Keratinocyte (primary cell): Measurements from ENCODE around the gene RBM42. TPM values are rescaled to one million over a fixed set of nuclear protein-coding genes. Genes with fewer than 3 reads are reported as not detected.

Experiments
- DNase-seq: peaks from one replicate; pipeline ENCODE4 v3.0.0-alpha.2; 2011; ENCODE audit warnings: low read depth, missing footprints, low spot score
- FAIRE-seq: peaks from 2 replicates; lab custom pipeline; 2011; peaks lifted over from hg19 to GRCh38; lab: Jason Lieb, UNC
- H2AFZ ChIP-seq: 2 replicates; pipeline ENCODE4 v1.6.0; 2012; ENCODE audit warnings: low read length, control low read depth, inconsistent platforms; ENCODE audit not compliant: control insufficient read depth
- H3K27ac ChIP-seq: 2 replicates; pipeline ENCODE4 v1.5.1; 2011; ENCODE audit warnings: low read length; ENCODE audit not compliant: control insufficient read depth, insufficient read depth
- H3K27me3 ChIP-seq: 3 replicates; pipeline ENCODE4 v1.6.0; 2011; ENCODE audit warnings: low read length; ENCODE audit not compliant: control insufficient read depth, insufficient read depth; ENCODE audit errors: extremely low read depth
- H3K36me3 ChIP-seq, 2 experiments: 2 replicates in 1 of 2; 3 replicates in 1 of 2; pipeline ENCODE4 v1.5.1; 2011; ENCODE audit warnings: low read length in 2 of 2, mild to moderate bottlenecking in 1 of 2; ENCODE audit not compliant: control insufficient read depth in 2 of 2, insufficient read depth in 2 of 2; ENCODE audit errors: extremely low read depth in 1 of 2
- H3K4me1 ChIP-seq: 3 replicates; pipeline ENCODE4 v1.5.1; 2011; ENCODE audit warnings: low read length; ENCODE audit not compliant: control insufficient read depth, insufficient read depth; ENCODE audit errors: extremely low read depth
- H3K4me2 ChIP-seq: 3 replicates; pipeline ENCODE4 v1.6.0; 2011; ENCODE audit warnings: low read depth, low read length; ENCODE audit not compliant: control insufficient read depth, insufficient read depth; ENCODE audit errors: extremely low read depth
- H3K4me3 ChIP-seq, 3 experiments: fragments of 200-600 bp in 1 of 3; sonication (generic) in 1 of 3; 2 replicates in 2 of 3; 3 replicates in 1 of 3; pipeline ENCODE4 v1.5.1; 2011 to 2016; ENCODE audit warnings: low read length in 3 of 3, mild to moderate bottlenecking in 3 of 3, control low read depth in 2 of 3, inconsistent platforms in 1 of 3, low read depth in 1 of 3, mixed read lengths in 1 of 3, mixed run types in 1 of 3, moderate library complexity in 1 of 3; ENCODE audit not compliant: control insufficient read depth in 2 of 3, insufficient read depth in 2 of 3; ENCODE audit errors: extremely low read depth in 1 of 3
- H3K79me2 ChIP-seq: 2 replicates; pipeline ENCODE4 v1.6.0; 2012; ENCODE audit warnings: low read length; ENCODE audit not compliant: control insufficient read depth, insufficient read depth
- H3K9ac ChIP-seq: 3 replicates; pipeline ENCODE4 v1.6.0; 2011; ENCODE audit warnings: low read length; ENCODE audit not compliant: control insufficient read depth, insufficient read depth; ENCODE audit errors: extremely low read depth
- H3K9me1 ChIP-seq: 3 replicates; pipeline ENCODE4 v1.6.0; 2011; ENCODE audit warnings: low read length; ENCODE audit not compliant: control insufficient read depth, insufficient read depth; ENCODE audit errors: extremely low read depth
- H3K9me3 ChIP-seq: 2 replicates; pipeline ENCODE4 v1.5.1; 2012; ENCODE audit warnings: low read depth, low read length; ENCODE audit not compliant: control insufficient read depth
- H4K20me1 ChIP-seq: 3 replicates; pipeline ENCODE4 v1.6.0; 2011; ENCODE audit warnings: low read length; ENCODE audit not compliant: control insufficient read depth, insufficient read depth; ENCODE audit errors: extremely low read depth
- EZH2 ChIP-seq: IDR thresholded peaks from one replicate; pipeline ENCODE4 v1.6.1; 2012; ENCODE audit warnings: inconsistent platforms, mild to moderate bottlenecking, low read length, moderate library complexity
- dilution Hi-C: fragments of 300-500 bp; cut with MboI; formaldehyde crosslinking; loops from one replicate; pipeline ENCODE4 v1.7.0; 2020; ENCODE audit warnings: low sequenced_read_pairs; ENCODE audit not compliant: extremely low pct_ligation_motif_present
- polyA plus RNA-seq, 5 experiments: library from polyadenylated mRNA; depleted of rRNA in 3 of 5; stranded (reverse) in 3 of 5; stranded (forward) in 1 of 5; unstranded in 1 of 5; fragments of >200 nt; gene quantifications; 1 replicate in 1 of 5; 2 replicates in 3 of 5; 3 replicates in 1 of 5; pipeline versions ENCODE4 v1.2.1 to v1.2.3, GENCODE V29; 2011 to 2012; ENCODE audit warnings: missing spikeins in 2 of 5, low read depth in 1 of 5, low replicate concordance in 1 of 5
- TF ChIP-seq, protein P1 (sequence below), 3 experiments: IDR thresholded peaks in 1 of 3; conservative IDR thresholded peaks in 1 of 3; optimal IDR thresholded peaks in 1 of 3; 2 replicates in 2 of 3; 3 replicates in 1 of 3; pipeline versions ENCODE3 to v1.5.1; 2011; ENCODE audit warnings: low read length in 3 of 3, mild to moderate bottlenecking in 3 of 3, moderate library complexity in 2 of 3, control low read depth in 1 of 3, inconsistent platforms in 1 of 3; ENCODE audit not compliant: insufficient read depth in 2 of 3; ENCODE audit errors: extremely low read depth in 1 of 3

Gene RBM42
- polyA plus RNA-seq, 1 donor (not counting 4 experiments of a cell fraction or from before 2014, with no cell fraction given), result 29.8 TPM

DNA sequence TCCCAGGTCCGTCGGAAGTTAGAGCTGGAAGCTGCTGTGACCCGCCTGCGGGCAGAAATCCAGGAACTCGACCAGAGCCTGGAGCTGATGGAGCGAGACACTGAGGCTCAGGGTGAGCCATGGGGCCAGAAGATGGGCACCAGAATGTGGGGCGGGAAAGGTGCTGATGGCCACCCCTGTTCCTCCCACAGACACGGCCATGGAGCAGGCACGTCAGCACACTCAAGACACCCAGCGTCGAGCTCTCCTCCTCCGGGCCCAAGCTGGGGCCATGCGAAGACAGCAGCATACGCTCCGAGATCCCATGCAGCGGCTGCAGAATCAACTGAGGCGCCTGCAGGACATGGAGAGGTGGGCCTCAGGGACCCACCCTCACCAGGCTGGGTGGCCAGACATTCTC lies 13.8 kb upstream of the RBM42 start:
- Histone ChIP-seq H3K9ac (no peak overlapping the region), H3K4me3 (no peak overlapping the region), H3K4me2 (no peak overlapping the region), H3K27ac (no peak overlapping the region), H3K36me3 (peaks cover 0 to 4% of the 10 kb centered on the region in 2 experiments), H3K27me3 (no peaks in the 10 kb centered on the region), H3K4me1 (peaks cover 3% of the 10 kb centered on the region), H3K9me1 (no peaks in the 10 kb centered on the region), H3K79me2 (no peaks in the 10 kb centered on the region), H4K20me1 (no peaks in the 10 kb centered on the region), H2AFZ (no peak overlapping the region), H3K9me3 (no peaks in the 10 kb centered on the region)
- DNase-seq, result no peak
- dilution Hi-C loops, result no loop called here
- FAIRE-seq, result no peak
- no peak for TF ChIP-seq EZH2
- TF ChIP-seq, protein P1, sequence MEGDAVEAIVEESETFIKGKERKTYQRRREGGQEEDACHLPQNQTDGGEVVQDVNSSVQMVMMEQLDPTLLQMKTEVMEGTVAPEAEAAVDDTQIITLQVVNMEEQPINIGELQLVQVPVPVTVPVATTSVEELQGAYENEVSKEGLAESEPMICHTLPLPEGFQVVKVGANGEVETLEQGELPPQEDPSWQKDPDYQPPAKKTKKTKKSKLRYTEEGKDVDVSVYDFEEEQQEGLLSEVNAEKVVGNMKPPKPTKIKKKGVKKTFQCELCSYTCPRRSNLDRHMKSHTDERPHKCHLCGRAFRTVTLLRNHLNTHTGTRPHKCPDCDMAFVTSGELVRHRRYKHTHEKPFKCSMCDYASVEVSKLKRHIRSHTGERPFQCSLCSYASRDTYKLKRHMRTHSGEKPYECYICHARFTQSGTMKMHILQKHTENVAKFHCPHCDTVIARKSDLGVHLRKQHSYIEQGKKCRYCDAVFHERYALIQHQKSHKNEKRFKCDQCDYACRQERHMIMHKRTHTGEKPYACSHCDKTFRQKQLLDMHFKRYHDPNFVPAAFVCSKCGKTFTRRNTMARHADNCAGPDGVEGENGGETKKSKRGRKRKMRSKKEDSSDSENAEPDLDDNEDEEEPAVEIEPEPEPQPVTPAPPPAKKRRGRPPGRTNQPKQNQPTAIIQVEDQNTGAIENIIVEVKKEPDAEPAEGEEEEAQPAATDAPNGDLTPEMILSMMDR (optimal IDR thresholded peaks at IDR 0.05 in 1 of 3, IDR thresholded peaks at IDR 0.05 in 1 of 3, conservative IDR thresholded peaks at IDR 0.05 in 1 of 3; ENCODE audit: extremely low read depth in 1 of 3, insufficient read depth in 2 of 3, low read length in 3 of 3), result no peak

DNA sequence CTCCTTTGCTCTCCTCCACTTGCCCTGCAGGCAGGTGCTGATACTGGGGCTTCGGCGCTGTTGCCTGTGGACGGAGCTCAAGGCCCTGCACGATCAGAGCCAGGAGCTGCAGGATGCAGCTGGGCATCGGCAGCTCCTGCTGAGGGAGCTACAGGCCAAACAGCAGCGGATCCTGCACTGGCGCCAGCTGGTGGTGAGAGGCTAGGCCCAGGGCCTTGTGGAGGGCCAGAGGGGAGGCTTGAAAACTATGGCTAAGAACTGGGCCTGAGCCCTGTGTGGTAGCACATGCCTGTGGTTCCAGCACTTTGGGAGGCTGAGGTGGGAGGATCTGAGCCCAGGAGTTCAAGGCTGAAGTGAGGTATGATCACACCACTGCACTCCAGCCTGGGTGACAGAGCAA lies 10.0 kb upstream of the RBM42 start:
- Histone ChIP-seq H3K27ac (no peak overlapping the region), H3K9me3 (no peaks in the 10 kb centered on the region), H3K9ac (no peak overlapping the region), H3K36me3 (peaks cover 0 to 6% of the 10 kb centered on the region in 2 experiments), H3K27me3 (no peaks in the 10 kb centered on the region), H2AFZ (no peak overlapping the region), H3K9me1 (no peaks in the 10 kb centered on the region), H3K4me1 (no peaks in the 10 kb centered on the region), H3K4me3 (no peak overlapping the region), H4K20me1 (no peaks in the 10 kb centered on the region), H3K79me2 (no peaks in the 10 kb centered on the region), H3K4me2 (no peak overlapping the region)
- TF ChIP-seq, protein P1 (optimal IDR thresholded peaks at IDR 0.05 in 1 of 3, IDR thresholded peaks at IDR 0.05 in 1 of 3, conservative IDR thresholded peaks at IDR 0.05 in 1 of 3; ENCODE audit: extremely low read depth in 1 of 3, insufficient read depth in 2 of 3, low read length in 3 of 3), result peak in 1 of 3 experiments; percentile 20
- TF ChIP-seq EZH2, result no peak
- no peak for FAIRE-seq
- dilution Hi-C loops, result no loop called here
- no peak for DNase-seq
